CD4-positive, alpha-beta T cell treated with Interleukin-6 for 4 hours (primary cell): ENCODE measurements around the gene PRSS8.
A peak's percentile ranks its signal among the peaks of the same experiment; 100 is the strongest.

Experiments used
- DNase-seq: peaks from one replicate; pipeline ENCODE4 v3.0.0-alpha.2; 2020; ENCODE audit warnings: mixed read lengths

Gene PRSS8

GRCh38 chr16:31099860-31100638 is 35.5 kb downstream of the PRSS8 start:
- no peak for DNase-seq

- peak; percentile 91 for DNase-seq
These were observed 41.0 kb downstream of the PRSS8 start, which contains the start of gene VKORC1 for GRCh38 chr16:31094424-31095120. TSS of gene VKORC1 (minus strand) at chr16:31094797. CDS start at chr16:31094729, 68 bp downstream.

GRCh38 chr16:31094088-31094423 is 41.5 kb downstream of the PRSS8 start:
- DNase-seq: no peak

- DNase-seq: no peak
These were observed 42.3 kb downstream of the PRSS8 start for GRCh38 chr16:31093132-31093703.

GRCh38 chr16:31092330-31092729 is 43.2 kb downstream of the PRSS8 start:
- no peak for DNase-seq

- DNase-seq: no peak
These were observed 45.0 kb downstream of the PRSS8 start for GRCh38 chr16:31090540-31090939.

GRCh38 chr16:31089199-31089598 is 46.3 kb downstream of the PRSS8 start:
- no peak for DNase-seq

- no peak for DNase-seq
These were observed 46.9 kb downstream of the PRSS8 start, which contains the start of gene PRSS53 for GRCh38 chr16:31088459-31089183. TSS of gene PRSS53 (minus strand) at chr16:31088943. CDS start at chr16:31088809, 134 bp downstream.

- no peak for DNase-seq
These were observed 47.6 kb downstream of the PRSS8 start for GRCh38 chr16:31087971-31088370.

- DNase-seq: no peak
These were observed 48.0 kb downstream of the PRSS8 start for GRCh38 chr16:31087481-31087880.

- DNase-seq: no peak
These were observed 49.0 kb downstream of the PRSS8 start for GRCh38 chr16:31086629-31086906.

- no peak for DNase-seq
These were observed 49.5 kb downstream of the PRSS8 start for GRCh38 chr16:31085873-31086628.

GRCh38 chr16:31085411-31085810 is 50.1 kb downstream of the PRSS8 start:
- DNase-seq: no peak

GRCh38 chr16:31084584-31085302 is 50.8 kb downstream of the PRSS8 start:
- no peak for DNase-seq

- DNase-seq: no peak
These were observed 51.5 kb downstream of the PRSS8 start for GRCh38 chr16:31083981-31084380.

GRCh38 chr16:31083556-31083955 is 52.0 kb downstream of the PRSS8 start:
- DNase-seq: no peak

- no peak for DNase-seq
These were observed 52.4 kb downstream of the PRSS8 start for GRCh38 chr16:31083081-31083480.

GRCh38 chr16:31082368-31083045 is 53.0 kb downstream of the PRSS8 start:
- no peak for DNase-seq
